HG03521 (cell line): ENCODE data around the gene NUDT6.

ENCODE experiments used
- ATAC-seq: cut with Tn5 transposase; IDR thresholded peaks from one replicate; pipeline ENCODE4 v1.9.1; 2021; ENCODE audit warnings: mild to moderate bottlenecking, moderate library complexity; ENCODE audit not compliant: unreplicated experiment

Gene NUDT6

GRCh38 chr4:122914938-122915337, 7.5 kb downstream of the NUDT6 start:
- ATAC-seq, result no peak

- no peak for ATAC-seq
Measured at GRCh38 chr4:122914292-122914904, 8.0 kb downstream of the NUDT6 start.

GRCh38 chr4:122912810-122913575, 9.4 kb downstream of the NUDT6 start:
- no peak for ATAC-seq

GRCh38 chr4:122911588-122911987, 10.8 kb downstream of the NUDT6 start:
- ATAC-seq, result no peak

- no peak for ATAC-seq
Measured at GRCh38 chr4:122909683-122910082, 12.7 kb downstream of the NUDT6 start.

- ATAC-seq, result no peak
Measured at GRCh38 chr4:122908223-122908622, 14.2 kb downstream of the NUDT6 start.

GRCh38 chr4:122906859-122907305, 15.5 kb downstream of the NUDT6 start:
- ATAC-seq, result no peak

GRCh38 chr4:122903766-122904288, 18.6 kb downstream of the NUDT6 start:
- no peak for ATAC-seq

GRCh38 chr4:122901247-122902010, 21.0 kb downstream of the NUDT6 start:
- no peak for ATAC-seq

- no peak for ATAC-seq
Measured at GRCh38 chr4:122900314-122900713, 22.1 kb downstream of the NUDT6 start.

GRCh38 chr4:122899682-122900081, 22.7 kb downstream of the NUDT6 start:
- ATAC-seq, result no peak

GRCh38 chr4:122898370-122899150, 23.8 kb downstream of the NUDT6 start:
- ATAC-seq, result no peak

- no peak for ATAC-seq
Measured at GRCh38 chr4:122896270-122896669, 26.1 kb downstream of the NUDT6 start.

- no peak for ATAC-seq
Measured at GRCh38 chr4:122895336-122895995, 26.9 kb downstream of the NUDT6 start.

- no peak for ATAC-seq
Measured at GRCh38 chr4:122894827-122895226, 27.6 kb downstream of the NUDT6 start.

- no peak for ATAC-seq
Measured at GRCh38 chr4:122890147-122890795, 32.1 kb downstream of the NUDT6 start.

GRCh38 chr4:122889726-122890125, 32.7 kb downstream of the NUDT6 start:
- ATAC-seq, result no peak

- ATAC-seq, result no peak
Measured at GRCh38 chr4:122884499-122884898, 37.9 kb downstream of the NUDT6 start.

GRCh38 chr4:122882857-122883735, 39.3 kb downstream of the NUDT6 start:
- ATAC-seq, result no peak
